OCI-LY3 (cell line): ENCODE measurements around the gene DNAH17.

ENCODE experiments used
- H2AFZ ChIP-seq: fragments of 200-600, 300-600 bp; shearing (Covaris generic); 2 replicates; pipeline ENCODE4 v1.6.0; 2014; ENCODE audit warnings: antibody characterized with exemption, low read depth, low read length
- H3K27ac ChIP-seq: fragments of 200-600, 300-600 bp; sonication (generic); 2 replicates; pipeline ENCODE4 v1.5.1; 2014; ENCODE audit warnings: mild to moderate bottlenecking, low read length, moderate library complexity, mixed read lengths
- H3K27me3 ChIP-seq: fragments of 200-600, 300-600 bp; sonication (generic); 2 replicates; pipeline ENCODE4 v1.6.1; 2014; ENCODE audit warnings: low read depth, low read length, mixed read lengths
- H3K36me3 ChIP-seq: fragments of 200-600, 300-600 bp; sonication (generic); replicated peaks from 2 replicates; pipeline ENCODE3; 2014; ENCODE audit warnings: low read depth, low read length, mixed read lengths
- H3K4me1 ChIP-seq: fragments of 300-600, 200-600 bp; sonication (generic); 2 replicates; pipeline ENCODE4 v1.6.1; 2014; ENCODE audit warnings: low read length, mixed read lengths
- H3K4me2 ChIP-seq: fragments of 200-600, 300-600 bp; sonication (generic); 2 replicates; pipeline ENCODE4 v1.6.1; 2014; ENCODE audit warnings: low read length, mixed read lengths
- H3K4me3 ChIP-seq: fragments of 300-600, 200-600 bp; sonication (generic); 2 replicates; pipeline ENCODE4 v1.5.1; 2014; ENCODE audit warnings: antibody characterized with exemption, mild to moderate bottlenecking, low read length, moderate library complexity
- H3K79me2 ChIP-seq: fragments of 300-600, 200-600 bp; shearing (Covaris generic); 2 replicates; pipeline ENCODE4 v1.6.1; 2014; ENCODE audit warnings: mild to moderate bottlenecking, low read length, mixed read lengths
- H3K9ac ChIP-seq: fragments of 300-600, 200-600 bp; shearing (Covaris generic); 2 replicates; pipeline ENCODE4 v1.6.0; 2014; ENCODE audit warnings: mild to moderate bottlenecking, low read length, moderate library complexity
- H3K9me3 ChIP-seq: fragments of 200-600, 300-600 bp; shearing (Covaris generic); 2 replicates; pipeline ENCODE4 v1.6.1; 2014; ENCODE audit warnings: low read length, mixed read lengths; ENCODE audit not compliant: insufficient read depth
- H4K20me1 ChIP-seq: fragments of 200-600, 300-600 bp; sonication (generic); 2 replicates; pipeline ENCODE4 v1.6.1; 2016; ENCODE audit warnings: low read length, mixed read lengths; ENCODE audit not compliant: insufficient read depth
- CTCF ChIP-seq: fragments of 200-600, 300-600 bp; sonication (generic); IDR thresholded peaks from 2 replicates; pipeline ENCODE4 v1.5.1; 2014; ENCODE audit warnings: antibody characterized with exemption, low read length, low read depth
- EZH2phosphoT487 ChIP-seq: fragments of 200-600 bp; shearing (Covaris generic); IDR thresholded peaks from 2 replicates; pipeline ENCODE4 v1.6.1; 2018; ENCODE audit warnings: antibody characterized with exemption, mixed run types, low read depth

Gene DNAH17

GRCh38 chr17:78526231-78527025 lies 50.8 kb downstream of the DNAH17 start:
- Histone ChIP-seq H3K27ac (no peak overlapping the region), H3K9me3 (no peaks in the 10 kb centered on the region), H3K27me3 (peaks cover 6% of the 10 kb centered on the region; the same call in 1 of the 2 replicates), H3K4me1 (no peaks in the 10 kb centered on the region), H4K20me1 (no peaks in the 10 kb centered on the region), H3K4me3 (no peak overlapping the region), H3K36me3 (no peaks in the 10 kb centered on the region), H2AFZ (no peak overlapping the region), H3K4me2 (no peak overlapping the region), H3K9ac (no peak overlapping the region), H3K79me2 (no peaks in the 10 kb centered on the region)
- TF ChIP-seq EZH2phosphoT487 (no peak), CTCF (no peak)

GRCh38 chr17:78525511-78526160 lies 51.6 kb downstream of the DNAH17 start:
- peaks cover 6% of the 10 kb centered on the region; the same call in 1 of the 2 replicates for H3K27me3 ChIP-seq
- H3K4me2 ChIP-seq: no peak overlapping the region
- no peak overlapping the region for H2AFZ ChIP-seq
- H3K36me3 ChIP-seq: no peaks in the 10 kb centered on the region
- no peaks in the 10 kb centered on the region for H3K79me2 ChIP-seq
- no peaks in the 10 kb centered on the region for H3K4me1 ChIP-seq
- no peak overlapping the region for H3K27ac ChIP-seq
- no peaks in the 10 kb centered on the region for H3K9me3 ChIP-seq
- no peak overlapping the region for H3K4me3 ChIP-seq
- H4K20me1 ChIP-seq: no peaks in the 10 kb centered on the region
- H3K9ac ChIP-seq: no peak overlapping the region
- no peak for TF ChIP-seq EZH2phosphoT487

GRCh38 chr17:78524870-78525510 lies 52.2 kb downstream of the DNAH17 start:
- no peaks in the 10 kb centered on the region for H4K20me1 ChIP-seq
- no peaks in the 10 kb centered on the region for H3K4me1 ChIP-seq
- TF ChIP-seq CTCF (no peak), EZH2phosphoT487 (no peak)
- no peak overlapping the region for H3K4me3 ChIP-seq
- H3K9me3 ChIP-seq: no peaks in the 10 kb centered on the region
- no peaks in the 10 kb centered on the region for H3K36me3 ChIP-seq
- H3K9ac ChIP-seq: no peak overlapping the region
- no peak overlapping the region for H2AFZ ChIP-seq
- H3K27ac ChIP-seq: no peak overlapping the region
- peaks cover 9% of the 10 kb centered on the region for H3K27me3 ChIP-seq
- no peak overlapping the region for H3K4me2 ChIP-seq
- H3K79me2 ChIP-seq: no peaks in the 10 kb centered on the region

GRCh38 chr17:78523934-78524655 lies 53.1 kb downstream of the DNAH17 start:
- Histone ChIP-seq H3K4me3 (no peak overlapping the region), H3K4me2 (no peak overlapping the region), H3K79me2 (no peaks in the 10 kb centered on the region), H3K27ac (no peak overlapping the region), H3K9ac (no peak overlapping the region), H2AFZ (no peak overlapping the region), H3K27me3 (peaks cover 9% of the 10 kb centered on the region), H3K36me3 (no peaks in the 10 kb centered on the region), H3K9me3 (no peaks in the 10 kb centered on the region), H4K20me1 (no peaks in the 10 kb centered on the region), H3K4me1 (no peaks in the 10 kb centered on the region)
- TF ChIP-seq CTCF (no peak), EZH2phosphoT487 (no peak)
